HepG2 (cell line): Measurements from ENCODE around the gene RERE. TPM values are rescaled to one million over a fixed set of nuclear protein-coding genes. Genes with fewer than 3 reads are reported as not detected.

ENCODE experiments used
- HNRNPLL ChIP-seq: fragments of 200-400 bp; formaldehyde crosslinking; IDR thresholded peaks from 2 replicates; pipeline ENCODE4 v1.6.1; 2017; ENCODE audit warnings: mild to moderate bottlenecking, low read depth, low read length; ENCODE audit not compliant: poor library complexity, severe bottlenecking
- MAZ ChIP-seq, 2 experiments: sonication (generic) in 1 of 2; formaldehyde crosslinking in 1 of 2; IDR thresholded peaks; 2 replicates each; pipeline versions ENCODE4 v1.5.0 to v1.6.1; 2012 to 2020; ENCODE audit warnings: low read depth in 2 of 2, mild to moderate bottlenecking in 2 of 2, borderline replicate concordance in 1 of 2, improper control_type of control experiment in 1 of 2, low read length in 1 of 2, missing genetic modification reagents in 1 of 2, moderate library complexity in 1 of 2
- MED13 ChIP-seq: sonication (generic); formaldehyde crosslinking; IDR thresholded peaks from 2 replicates; pipeline ENCODE4 v1.5.0; 2020; ENCODE audit warnings: missing genetic modification reagents
- MNT ChIP-seq: fragments of 450-650 bp; IDR thresholded peaks from 2 replicates; pipeline ENCODE4 v1.6.1; 2016
- SIN3A ChIP-seq: IDR thresholded peaks from 2 replicates; pipeline ENCODE4 v1.6.1; 2011; ENCODE audit warnings: low read depth, mild to moderate bottlenecking, control low read depth, low read length, borderline replicate concordance
- SKI ChIP-seq: fragments of 450-650 bp; IDR thresholded peaks from one replicate; pipeline ENCODE4 v1.6.1; 2018; ENCODE audit warnings: mild to moderate bottlenecking; ENCODE audit not compliant: partially characterized antibody
- TFDP1 ChIP-seq: IDR thresholded peaks from 2 replicates; pipeline ENCODE4 v1.6.1; 2016; ENCODE audit warnings: missing compliant biosample characterization, missing genetic modification reagents, borderline replicate concordance
- ZMYM2 ChIP-seq: sonication (generic); formaldehyde crosslinking; IDR thresholded peaks from 2 replicates; pipeline ENCODE4 v1.8.0; 2022; ENCODE audit warnings: mild to moderate bottlenecking, missing genetic modification reagents
- ZNF318 ChIP-seq: sonication (generic); formaldehyde crosslinking; IDR thresholded peaks from 2 replicates; pipeline ENCODE4 v1.4.0; 2020; ENCODE audit warnings: mild to moderate bottlenecking, missing genetic modification reagents
- ZNF569 ChIP-seq: sonication (generic); formaldehyde crosslinking; IDR thresholded peaks from 2 replicates; pipeline ENCODE4 v1.5.0; 2020; ENCODE audit warnings: mild to moderate bottlenecking, missing genetic modification reagents, moderate library complexity, borderline replicate concordance
- ZNF674 ChIP-seq: sonication (generic); formaldehyde crosslinking; IDR thresholded peaks from 2 replicates; pipeline ENCODE4 v1.5.0; 2020; ENCODE audit warnings: low read depth, mild to moderate bottlenecking, missing genetic modification reagents
- ZNF777 ChIP-seq: sonication (generic); formaldehyde crosslinking; IDR thresholded peaks from 2 replicates; pipeline ENCODE4 v1.4.0; 2020; ENCODE audit warnings: missing genetic modification reagents
- polyA plus RNA-seq, 8 experiments: library from polyadenylated mRNA; depleted of rRNA in 3 of 8; stranded (reverse) in 7 of 8; unstranded in 1 of 8; fragments of >200 nt; fragmentation: Illumina TruSeq in 4 of 8; extraction: Trizol in 4 of 8; gene quantifications; 2 replicates each; pipeline versions ENCODE4 v1.2.1 to v1.2.3, GENCODE V29; 2011 to 2016; ENCODE audit warnings: low read depth in 4 of 8, missing spikeins in 1 of 8, mixed read lengths in 1 of 8; ENCODE audit not compliant: insufficient read depth in 1 of 8
- total RNA-seq, 5 experiments: library from RNA; depleted of rRNA; stranded (reverse); fragments of >200 nt; fragmentation: Illumina TruSeq; extraction: Trizol; gene quantifications; 2 replicates each; pipeline ENCODE4 v1.2.3, GENCODE V29; 2016; ENCODE audit warnings: low read depth in 1 of 5
- TF ChIP-seq, protein P1 (sequence below): sonication (generic); formaldehyde crosslinking; IDR thresholded peaks from 2 replicates; pipeline ENCODE4 v1.8.0; 2022; ENCODE audit warnings: missing genetic modification reagents, low read depth, mild to moderate bottlenecking, borderline replicate concordance
- TF ChIP-seq, protein P2 (sequence below): sonication (generic); formaldehyde crosslinking; IDR thresholded peaks from 2 replicates; pipeline ENCODE4 v1.4.0; 2020; ENCODE audit warnings: mild to moderate bottlenecking, low read depth, missing genetic modification reagents

Gene RERE
- total and polyA plus RNA-seq, 2 of the 13 experiments (the other 11 are each of a cell fraction or from before 2014, with no cell fraction given) = 18.3 to 21.9 TPM

DNA sequence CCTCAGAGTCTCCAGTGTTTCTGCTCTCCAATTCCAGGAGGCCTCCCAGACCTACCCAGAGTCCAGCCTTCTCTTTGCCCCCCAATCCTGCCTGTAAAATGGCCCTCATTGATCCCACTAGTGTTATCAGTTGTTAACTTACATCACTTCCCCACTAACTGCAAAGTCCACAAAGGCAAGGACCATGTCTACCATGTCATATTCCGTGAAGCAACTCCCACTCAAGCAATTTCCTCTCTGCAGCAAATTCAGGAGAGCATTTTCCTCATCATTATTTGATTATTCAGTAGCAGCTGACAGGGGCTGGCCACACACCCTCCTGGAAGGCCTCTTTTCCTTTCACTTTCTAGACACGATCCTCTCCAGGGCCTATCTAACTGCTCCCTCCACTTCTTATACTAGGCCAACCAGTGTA, 153.5 kb downstream of the RERE start (continued):
- TF ChIP-seq ZNF318 (CRISPR knock-in tag) (no peak), SKI (no peak), ZNF569 (no peak), MED13 (CRISPR knock-in tag) (no peak), MAZ (IDR thresholded peaks at IDR 0.05; ENCODE audit: borderline replicate concordance, low read depth, low read length) (no peak), MAZ (CRISPR knock-in tag; IDR thresholded peaks at IDR 0.05; ENCODE audit: low read depth) (0 out of 2 replicates have a peak, but pooled peaks have one; percentile 27), ZNF674 (CRISPR knock-in tag) (no peak), ZMYM2 (peak; percentile 87), MNT (no peak), TFDP1 (CRISPR knock-in tag) (no peak), HNRNPLL (no peak), SIN3A (0 out of 2 replicates have a peak, but pooled peaks have one; percentile 34), ZNF777 (CRISPR knock-in tag) (no peak)
- TF ChIP-seq, protein P1, sequence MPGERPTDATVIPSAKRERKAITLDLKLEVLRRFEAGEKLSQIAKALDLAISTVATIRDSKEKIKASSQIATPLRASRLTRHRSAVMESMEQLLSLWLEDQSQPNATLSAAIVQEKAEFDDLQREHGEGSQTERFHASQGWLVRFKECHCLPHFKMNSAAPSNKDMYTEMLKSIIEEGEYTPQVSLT (CRISPR knock-in tag) = no peak
- TF ChIP-seq, protein P2, sequence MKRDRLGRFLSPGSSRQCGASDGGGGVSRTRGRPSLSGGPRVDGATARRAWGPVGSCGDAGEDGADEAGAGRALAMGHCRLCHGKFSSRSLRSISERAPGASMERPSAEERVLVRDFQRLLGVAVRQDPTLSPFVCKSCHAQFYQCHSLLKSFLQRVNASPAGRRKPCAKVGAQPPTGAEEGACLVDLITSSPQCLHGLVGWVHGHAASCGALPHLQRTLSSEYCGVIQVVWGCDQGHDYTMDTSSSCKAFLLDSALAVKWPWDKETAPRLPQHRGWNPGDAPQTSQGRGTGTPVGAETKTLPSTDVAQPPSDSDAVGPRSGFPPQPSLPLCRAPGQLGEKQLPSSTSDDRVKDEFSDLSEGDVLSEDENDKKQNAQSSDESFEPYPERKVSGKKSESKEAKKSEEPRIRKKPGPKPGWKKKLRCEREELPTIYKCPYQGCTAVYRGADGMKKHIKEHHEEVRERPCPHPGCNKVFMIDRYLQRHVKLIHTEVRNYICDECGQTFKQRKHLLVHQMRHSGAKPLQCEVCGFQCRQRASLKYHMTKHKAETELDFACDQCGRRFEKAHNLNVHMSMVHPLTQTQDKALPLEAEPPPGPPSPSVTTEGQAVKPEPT (CRISPR knock-in tag) = no peak
